T-helper 2 cell treated with Interferon-gamma antibody and Interleukin-4, amounts not matched to agents 100 ng/mL and 5 ng/mL, for 36 hours (primary cell): ENCODE measurements around the gene NAGPA. TPM values are rescaled to one million over a fixed set of nuclear protein-coding genes. Genes with fewer than 3 reads are reported as not detected.

Experiments
- intact Hi-C: fragments of 100-400 bp; cut with micrococcal nuclease; formaldehyde crosslinking; loops from one replicate; pipeline ENCODE4 v1.15.1; 2023
- total RNA-seq: library from RNA; stranded (reverse); gene quantifications from 2 replicates; pipeline ENCODE4 v1.2.3, GENCODE V29; 2022

NAGPA gene
- total RNA-seq, 1 donor from 2014 or later: 14.0 TPM

DNA sequence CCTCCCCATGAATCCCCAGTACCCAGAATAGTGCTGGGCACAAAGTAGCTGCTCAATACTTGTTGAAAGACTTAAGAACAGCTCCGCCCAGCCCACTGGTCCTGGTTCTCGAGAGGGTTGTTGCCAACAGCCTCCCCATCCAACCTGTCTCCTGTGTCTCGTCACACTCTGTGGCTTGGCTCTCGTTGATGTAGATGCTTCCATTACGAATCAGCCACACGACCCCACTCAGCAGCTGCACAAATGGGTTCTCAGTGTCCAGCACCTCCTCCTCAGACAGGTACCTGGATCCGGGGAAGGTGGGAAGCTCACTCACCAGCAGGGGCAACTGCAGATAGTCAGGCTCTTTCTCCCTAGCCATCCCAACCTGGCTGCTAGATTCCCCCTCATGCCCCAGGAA lies 2.1 kb downstream of the NAGPA start:
- intact Hi-C loops: loop anchor here (5.0 kb wide), 1 partner anchor 184 kb away; the partner anchor contains the start of genes GLYR1 and UBN1

DNA sequence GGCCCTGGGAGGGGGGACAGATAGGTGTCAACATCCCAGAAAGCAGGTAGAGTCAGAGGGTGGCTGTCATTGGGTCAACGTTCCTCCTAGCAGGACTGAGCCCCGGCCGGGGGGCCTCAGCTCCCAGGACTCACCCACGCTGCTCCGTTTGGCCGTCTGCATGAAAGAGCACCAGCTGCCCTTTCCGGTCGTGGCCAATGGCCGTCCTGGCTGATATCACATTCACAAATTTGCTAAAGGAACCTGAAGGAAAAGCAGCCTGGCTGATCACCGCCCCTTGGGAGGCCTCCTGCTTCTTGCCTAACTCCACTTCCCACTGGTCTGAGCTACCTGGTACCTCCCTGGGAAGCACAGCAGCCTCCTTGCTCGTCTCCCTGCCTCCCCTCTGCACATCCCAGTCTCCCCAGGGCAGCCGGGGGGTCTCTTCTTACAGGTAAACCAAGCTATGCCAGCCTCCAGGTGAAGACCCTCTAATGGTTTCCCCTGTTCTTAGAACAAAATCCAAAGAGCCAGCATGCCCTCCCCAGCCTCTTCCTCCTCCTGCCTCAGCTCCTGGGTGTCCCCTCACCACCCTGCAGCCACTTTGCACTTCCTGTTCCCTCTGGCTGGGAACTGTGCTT lies 3.4 kb downstream of the NAGPA start:
- intact Hi-C loops: loop anchor here (5.0 kb wide), 1 partner anchor 183 kb away; the partner anchor contains the start of genes GLYR1 and UBN1

DNA sequence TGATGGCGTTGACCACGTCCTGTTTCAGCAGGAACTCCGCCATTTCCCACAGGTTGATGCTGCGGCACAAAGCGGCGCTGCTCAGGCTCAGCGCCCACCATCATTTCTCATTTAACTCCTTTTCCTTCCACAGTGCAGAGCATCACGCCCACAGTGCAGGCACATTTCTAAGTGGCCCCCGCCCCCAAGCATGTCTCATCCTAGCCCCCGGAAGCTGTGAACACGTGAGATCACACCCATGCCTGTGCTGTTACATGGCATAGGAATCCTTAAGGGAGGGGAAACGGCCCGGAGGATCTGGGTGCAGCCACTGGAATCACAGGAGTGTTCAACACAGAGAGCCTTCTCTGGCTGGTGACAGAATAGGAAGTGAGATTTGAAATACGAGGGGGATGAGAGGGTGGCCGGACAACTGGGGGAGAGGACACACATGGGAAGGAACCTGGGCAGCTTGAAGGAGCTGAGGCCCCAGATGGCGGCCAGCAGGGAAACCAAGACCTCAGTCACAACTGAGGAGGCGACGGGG lies 4.7 kb downstream of the NAGPA start:
- intact Hi-C loops: no loop called here

DNA sequence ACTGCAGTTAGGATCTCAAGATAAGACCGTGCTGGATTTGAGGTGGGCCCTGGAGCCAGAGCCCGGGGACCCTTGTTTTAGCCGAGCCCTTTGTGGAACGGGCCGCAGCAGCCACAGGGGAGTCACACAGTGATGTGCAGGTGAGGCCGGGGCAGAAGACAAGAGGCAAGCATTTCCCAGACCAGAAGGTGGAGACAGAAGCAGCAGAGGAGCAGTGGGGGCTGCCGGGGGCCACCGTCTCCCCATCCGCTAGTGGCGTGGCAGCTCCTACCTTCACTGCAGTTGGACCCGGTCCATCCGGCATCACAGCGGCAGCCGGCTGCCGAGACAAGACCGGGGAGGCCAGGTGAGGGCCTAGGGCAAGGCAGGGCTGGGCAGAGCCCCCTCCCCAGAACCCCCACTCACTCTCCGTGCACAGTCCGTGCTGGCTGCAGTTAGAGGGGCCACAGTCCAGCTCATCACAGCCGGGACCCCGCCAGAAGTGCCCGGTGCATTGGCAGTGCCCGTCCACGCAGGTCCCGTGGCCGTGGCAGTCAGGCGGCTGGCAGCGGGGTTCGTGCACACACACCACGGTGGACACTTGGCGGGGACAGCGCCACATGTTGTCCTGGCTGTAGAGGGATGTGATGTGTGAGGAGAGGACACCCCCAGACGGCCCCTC lies 6.0 kb downstream of the NAGPA start:
- intact Hi-C loops: no loop called here

DNA sequence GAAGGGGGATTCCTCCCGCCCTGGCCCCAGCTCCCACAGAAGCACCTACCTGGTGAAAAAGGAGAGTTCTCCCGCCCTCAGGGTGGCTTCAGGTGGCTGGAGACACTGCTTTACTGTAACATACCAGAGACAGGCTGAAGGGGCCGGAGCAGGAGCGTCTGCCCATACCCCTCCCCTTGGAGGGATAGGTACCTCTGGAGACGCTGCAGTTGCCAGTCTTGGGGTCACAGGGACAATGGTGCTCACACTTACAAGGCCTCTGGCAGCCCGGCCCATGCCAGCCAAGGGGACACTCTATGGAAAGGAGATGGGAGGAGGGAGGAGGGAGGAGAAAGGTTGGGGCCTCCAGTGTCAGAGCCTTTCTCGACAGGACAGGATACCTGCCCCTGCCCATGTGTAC lies 6.6 kb downstream of the NAGPA start:
- intact Hi-C loops: no loop called here

DNA sequence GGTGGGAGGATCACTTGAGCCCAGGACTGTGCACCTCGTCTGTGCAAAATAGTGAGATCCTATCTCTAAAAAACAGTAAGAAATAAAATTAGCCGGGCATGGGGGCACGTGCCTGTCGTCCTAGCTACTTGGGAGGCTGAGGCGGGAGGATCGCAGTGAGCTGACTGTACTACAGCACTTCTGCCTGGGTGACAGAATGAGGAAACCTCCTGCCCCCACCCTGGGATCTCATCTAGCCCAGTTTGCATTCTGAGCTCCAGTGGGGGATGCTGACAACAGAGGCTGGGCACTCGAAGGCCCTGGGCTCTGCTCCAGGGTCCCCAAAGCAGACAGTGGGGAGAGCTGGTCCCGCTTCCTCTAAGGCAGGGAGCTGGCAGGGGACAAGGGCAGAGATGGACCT lies 7.1 kb downstream of the NAGPA start:
- intact Hi-C loops: no loop called here

DNA sequence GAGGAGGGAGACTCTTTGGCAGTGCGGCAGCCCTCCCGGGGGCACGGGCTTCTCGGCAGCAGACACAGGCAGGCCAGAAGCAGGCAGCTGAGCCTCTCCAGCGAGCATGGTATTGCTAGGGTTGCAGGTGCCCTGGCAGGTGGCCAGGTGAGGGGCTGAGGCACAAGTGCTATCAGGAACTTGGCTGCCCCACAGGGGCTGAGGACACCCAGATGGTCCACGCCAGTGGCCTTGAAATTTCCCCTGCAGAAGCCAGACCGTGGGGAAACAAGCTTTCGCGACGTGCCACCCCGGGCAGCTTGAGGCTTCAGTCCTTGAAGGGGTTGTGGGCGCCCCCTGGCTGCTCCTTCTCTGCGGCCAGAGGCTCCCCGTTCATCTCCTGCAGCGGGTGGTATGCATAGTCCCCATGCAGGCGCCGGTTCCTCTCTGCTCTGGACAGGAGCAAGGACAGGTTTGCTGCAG lies 8.5 kb downstream of the NAGPA start:
- intact Hi-C loops: no loop called here

DNA sequence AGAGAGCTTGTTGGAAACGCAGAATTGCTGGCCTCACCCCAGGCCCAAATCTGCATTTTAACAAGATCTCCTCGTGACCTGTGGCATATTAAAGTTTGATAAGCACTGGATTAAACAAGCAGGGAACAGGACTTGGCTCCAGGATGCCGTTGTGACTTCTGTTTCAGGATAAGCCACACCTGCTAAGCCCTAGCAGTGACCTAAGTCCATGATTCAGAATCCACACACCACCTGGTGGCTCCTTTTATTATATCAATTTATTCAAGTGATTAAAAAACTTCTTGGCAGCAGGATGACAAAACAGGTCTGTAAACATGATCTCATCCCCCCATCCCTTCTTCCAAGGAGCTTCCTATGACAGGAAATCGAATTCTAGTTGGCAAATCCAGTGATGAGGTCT lies 9.1 kb downstream of the NAGPA start:
- intact Hi-C loops: no loop called here

DNA sequence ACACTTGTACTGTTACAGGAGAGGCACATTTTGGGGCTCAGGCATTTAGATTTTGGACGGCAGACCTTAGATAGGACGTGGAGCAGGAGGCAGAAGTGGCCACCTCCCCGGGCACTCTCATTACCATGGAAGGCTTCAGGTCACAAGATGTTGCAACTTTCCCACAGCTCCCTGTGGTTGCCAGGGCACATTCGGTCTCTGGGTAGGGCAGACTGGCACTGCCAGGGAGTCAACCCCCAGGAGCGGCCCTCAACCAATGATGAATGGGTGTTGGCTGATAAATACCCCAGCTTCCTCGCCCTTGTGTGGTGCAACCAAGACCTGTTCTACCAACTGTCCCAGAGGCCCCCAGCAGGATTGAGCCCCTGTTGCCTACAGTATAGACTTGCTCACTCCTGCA lies 11.2 kb downstream of the NAGPA start:
- intact Hi-C loops: no loop called here

DNA sequence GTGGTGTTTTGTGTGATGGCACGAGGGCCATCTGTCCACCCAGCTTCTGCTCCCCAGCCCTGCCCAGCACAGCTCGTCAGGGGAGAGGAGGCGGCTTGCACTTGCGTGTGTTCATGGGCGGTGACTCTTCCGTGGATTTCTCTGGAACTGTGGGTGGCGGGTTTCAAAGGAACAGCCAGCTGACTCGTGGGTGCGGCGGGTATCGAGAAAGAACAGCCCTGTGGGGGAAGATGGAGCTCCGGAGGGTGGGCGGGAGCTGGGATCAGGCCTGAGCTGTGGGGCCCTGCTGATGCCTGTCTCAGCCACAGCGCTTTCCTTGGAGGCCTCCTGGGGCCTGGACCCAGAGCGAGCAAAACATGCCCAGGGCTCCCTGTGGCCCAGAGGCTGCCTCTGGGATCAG lies 13.2 kb downstream of the NAGPA start:
- intact Hi-C loops: no loop called here

DNA sequence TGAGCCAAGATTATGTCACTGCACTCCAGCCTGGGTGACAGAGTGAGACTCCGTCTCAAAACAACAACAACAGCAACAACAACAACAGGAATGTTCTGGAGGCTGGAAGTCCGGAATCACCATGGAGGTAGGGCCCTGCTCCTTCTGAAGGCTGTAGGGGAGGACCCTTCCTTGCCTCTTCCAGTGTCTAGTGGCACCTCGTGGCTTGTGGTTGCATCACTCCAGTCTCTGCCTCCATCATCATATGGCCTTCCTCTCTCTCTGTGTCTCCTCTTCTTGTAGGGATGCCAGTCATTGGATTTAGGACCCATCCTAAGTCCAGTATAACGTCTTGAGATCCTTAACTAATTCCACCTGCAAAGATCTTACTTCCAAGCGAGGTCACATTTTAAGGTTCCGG lies 14.0 kb downstream of the NAGPA start:
- intact Hi-C loops: no loop called here

DNA sequence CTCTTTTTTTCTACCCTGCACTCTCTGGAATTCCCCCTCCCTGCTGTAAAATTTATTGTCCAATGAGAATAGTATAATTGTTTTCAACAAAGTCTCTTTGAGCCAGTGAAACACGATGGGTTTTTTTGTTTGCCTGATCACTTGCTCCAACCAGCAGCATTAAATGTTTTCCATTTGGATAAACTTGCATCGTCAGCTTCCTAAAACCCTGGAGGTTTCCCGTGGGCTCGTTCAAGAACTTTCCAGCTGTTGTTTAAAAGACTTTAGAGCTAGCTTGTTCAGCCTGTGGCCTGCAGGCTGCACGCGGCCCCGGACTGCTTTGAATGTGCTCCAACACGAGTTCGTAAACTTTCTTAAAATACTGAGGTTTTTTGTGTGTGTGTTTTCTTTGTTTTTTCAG lies 14.9 kb downstream of the NAGPA start:
- intact Hi-C loops: no loop called here

DNA sequence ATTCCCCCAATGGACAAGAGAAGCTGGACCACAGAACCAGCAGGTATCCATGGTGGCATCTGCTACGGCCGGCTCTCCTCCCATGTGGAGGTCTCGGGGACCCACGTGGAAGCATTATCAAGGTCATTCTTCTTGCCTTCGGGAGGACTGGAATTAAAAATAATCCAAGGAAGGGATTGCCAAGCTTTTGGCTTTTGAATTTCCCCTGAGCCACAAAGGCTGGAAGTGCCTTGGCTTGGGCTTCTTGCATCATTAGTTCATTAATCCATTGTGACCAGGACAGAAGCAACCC lies 16.1 kb downstream of the NAGPA start:
- intact Hi-C loops: no loop called here

DNA sequence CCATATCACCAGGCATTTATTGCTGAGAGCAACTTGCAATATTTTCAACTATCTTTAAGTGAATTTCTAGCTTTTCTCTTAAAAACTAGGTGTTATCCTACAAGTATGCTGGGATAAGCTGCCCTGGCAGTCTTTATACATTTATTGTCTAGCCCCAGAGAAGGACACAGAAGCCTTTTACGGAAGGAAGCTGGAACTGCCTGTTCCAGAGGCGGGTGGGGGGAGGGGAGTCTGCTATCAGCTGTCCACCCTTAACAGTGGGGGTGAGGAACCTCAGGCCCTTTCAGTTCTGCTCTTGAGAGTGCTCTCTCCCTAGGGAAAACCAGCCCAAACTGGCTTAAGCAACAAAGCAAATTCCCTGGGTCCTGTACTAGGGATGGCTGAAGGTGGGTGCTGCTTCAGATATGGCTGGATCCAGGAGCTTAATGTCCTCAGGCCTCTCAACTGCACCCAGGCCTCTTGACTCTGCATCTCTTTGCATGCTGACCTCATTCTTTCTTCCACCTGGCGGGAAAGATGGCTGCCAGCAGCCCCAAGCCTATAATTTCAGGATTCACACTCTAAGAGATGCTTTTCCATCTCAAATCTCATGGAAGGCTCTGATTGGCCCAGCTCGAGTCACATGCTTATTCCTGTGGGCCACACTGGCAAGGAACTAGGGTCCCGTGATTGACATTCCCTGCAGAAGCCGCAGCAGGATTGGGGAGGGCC lies 16.6 kb downstream of the NAGPA start:
- intact Hi-C loops: no loop called here

DNA sequence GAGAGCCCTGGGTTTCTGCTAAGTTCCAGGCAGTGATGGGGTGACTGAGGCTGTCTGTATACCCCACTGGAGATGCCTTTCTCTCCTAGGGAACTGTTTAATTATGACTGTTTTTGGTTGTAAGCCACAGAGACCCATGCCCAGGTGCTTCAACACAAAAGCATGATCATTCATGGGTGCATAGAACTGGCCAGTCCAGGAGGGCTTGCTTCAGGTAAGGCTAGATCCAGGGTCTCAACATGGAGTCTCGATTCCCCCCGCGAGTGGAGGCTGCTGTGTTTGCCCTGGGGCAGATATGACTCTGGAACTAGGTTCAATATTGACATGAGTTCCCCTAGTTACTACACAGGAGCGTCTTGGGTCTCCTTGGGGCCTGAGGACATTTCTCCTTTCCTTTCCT lies 17.8 kb downstream of the NAGPA start:
- intact Hi-C loops: no loop called here

DNA sequence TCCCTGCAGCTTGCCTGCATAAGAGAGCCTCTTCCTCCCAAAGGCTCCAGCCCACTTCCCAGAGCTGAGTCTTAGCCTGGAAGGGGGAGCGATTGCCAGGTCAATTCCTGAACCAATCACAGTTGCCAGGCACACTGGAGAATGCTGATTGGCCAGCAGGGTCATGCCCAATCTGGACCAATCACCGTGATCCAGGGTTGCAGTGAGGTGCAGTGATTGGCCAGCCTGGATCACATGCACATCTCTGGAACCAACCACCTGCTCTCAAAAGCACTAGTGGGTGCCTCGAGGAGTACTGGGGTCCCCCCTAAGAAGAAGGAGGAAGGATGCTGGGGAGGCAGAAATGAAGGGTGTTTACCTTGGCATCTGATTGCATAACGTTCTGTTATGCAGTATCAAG lies 18.4 kb downstream of the NAGPA start:
- intact Hi-C loops: no loop called here

DNA sequence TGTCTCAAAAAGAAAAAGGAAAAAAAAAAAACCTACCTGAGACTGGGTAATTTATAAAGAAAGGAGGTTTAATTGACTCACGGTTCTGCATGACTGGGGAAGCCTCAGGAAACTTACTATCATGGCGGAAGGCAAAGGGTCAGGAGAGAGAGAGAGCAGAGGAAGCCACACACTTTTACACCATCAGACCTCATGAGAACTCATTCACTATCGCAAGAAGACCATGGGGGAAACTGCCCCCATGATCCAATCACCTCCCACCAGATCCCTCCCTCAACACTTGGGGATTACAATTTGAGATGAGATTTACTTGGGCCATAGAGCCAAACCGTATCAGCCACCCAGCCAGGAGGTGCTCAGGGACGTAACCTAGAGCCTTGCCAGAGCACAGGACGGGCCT lies 20.8 kb downstream of the NAGPA start:
- intact Hi-C loops: no loop called here

DNA sequence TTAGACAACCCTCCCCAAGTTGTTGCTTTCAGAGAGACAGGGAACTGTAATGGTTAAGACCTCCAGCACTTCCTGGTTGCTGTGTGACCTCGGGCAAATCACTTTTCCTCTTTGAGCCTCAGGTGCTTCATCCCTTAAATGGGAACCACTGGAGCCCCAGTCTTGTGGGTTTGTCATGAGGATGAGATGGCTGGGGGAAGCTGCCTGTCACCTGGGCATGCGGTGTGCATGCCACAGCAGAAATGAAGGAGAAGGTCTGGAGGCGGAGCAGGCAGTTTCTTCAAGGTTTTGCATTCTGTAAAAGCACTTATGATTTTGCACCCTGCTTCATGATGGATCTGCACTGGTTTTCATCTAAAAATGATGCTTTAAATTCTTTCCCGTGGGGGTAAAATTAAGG lies 22.1 kb downstream of the NAGPA start:
- intact Hi-C loops: no loop called here

DNA sequence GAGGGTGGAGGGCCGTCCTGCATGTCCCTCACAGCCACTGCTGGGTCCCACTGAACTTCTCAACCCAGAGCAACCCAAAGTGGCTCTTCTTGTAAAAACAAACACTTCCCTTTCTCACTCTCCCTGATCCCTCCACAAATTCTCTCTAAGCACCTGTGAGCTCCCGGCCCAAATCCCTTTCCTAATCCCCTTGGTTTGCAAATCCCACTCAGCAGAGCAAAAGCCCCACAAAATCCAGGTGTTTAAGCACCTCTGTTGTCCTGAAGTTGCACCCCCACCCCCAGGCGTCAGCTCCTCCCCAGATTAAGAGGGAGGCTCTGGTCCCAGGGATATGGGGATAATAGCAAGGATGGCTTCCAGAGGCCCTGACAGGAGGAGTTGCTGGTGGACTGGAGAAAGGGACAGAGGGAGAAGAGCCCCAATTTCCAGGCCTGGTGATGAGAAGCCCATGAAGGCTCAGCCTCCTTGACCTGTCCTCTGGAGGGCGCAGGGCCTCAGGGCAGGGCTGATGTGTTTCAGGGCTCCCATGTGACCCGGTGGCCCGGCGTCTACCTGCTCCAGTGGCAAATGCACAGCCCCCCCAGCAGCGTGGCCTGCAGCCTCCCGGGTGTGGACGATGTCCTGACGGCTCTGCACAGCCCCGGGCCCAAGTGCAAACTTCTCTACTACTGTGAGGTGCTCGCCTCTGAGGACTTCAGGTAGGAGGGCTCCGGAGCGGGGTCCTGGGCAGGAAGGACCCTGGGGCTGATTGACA lies 23.0 kb downstream of the NAGPA start:
- intact Hi-C loops: no loop called here

DNA sequence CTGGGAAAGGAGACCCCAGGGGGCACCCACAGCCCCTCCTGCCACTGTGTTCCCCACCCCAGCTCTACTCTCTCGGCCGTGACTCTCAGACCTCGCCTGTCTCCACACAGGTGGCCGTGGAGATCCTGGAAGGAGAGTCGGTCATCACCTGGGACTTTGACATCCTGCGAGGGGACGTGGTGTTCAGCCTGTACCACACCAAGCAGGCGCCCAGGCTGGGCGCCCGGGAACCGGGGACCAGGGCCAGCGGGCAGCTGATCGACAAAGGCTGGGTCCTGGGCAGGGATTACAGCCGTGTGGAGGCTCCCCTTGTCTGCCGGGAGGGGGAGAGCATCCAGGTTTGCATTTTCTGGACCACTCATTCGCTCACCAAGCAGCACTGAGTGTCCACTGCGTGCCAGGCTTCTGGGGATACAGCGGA lies 25.4 kb downstream of the NAGPA start:
- intact Hi-C loops: no loop called here

DNA sequence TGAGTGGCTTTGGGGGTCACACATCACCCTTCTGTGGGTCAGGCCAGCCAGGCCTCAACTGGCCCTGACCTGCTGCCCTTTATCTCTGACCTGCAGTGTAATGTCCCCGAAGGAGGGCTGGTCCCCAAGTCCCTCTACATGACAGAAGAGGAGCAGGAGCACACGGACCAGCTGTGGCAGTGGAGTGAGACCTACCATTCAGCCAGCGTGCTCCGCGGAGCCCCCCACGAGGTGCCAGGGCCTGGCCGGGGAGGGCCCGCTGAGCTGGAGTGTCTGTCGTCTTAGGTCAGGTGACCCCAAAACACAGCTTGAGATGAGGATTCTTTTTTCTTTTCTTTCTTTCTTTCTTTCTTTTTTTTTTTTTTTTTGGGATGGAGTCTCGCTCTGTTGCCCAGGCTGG lies 26.5 kb downstream of the NAGPA start:
- intact Hi-C loops: no loop called here
